Right lobe of liver (tissue), 4 donors: ENCODE measurements around the gene CDKN1C.

Experiments
- POLR2A ChIP-seq: fragments of 450-650 bp; IDR thresholded peaks from one replicate; pipeline ENCODE4 v1.6.1; 2017; ENCODE audit warnings: antibody characterized with exemption, mild to moderate bottlenecking
- TF ChIP-seq, protein P1 (sequence below), 4 donors: fragments of 200-600 bp in 3 of 4; fragments of 450-650 bp in 1 of 4; IDR thresholded peaks; one replicate each; pipeline versions ENCODE4 v1.5.1 to v1.8.0; 2016 to 2022; ENCODE audit warnings: antibody characterized with exemption in 4 of 4, mild to moderate bottlenecking in 2 of 4
- donor health status: DM: no; HTN: no; CAD: no.
- donor health status: DM: no; HTN: no; CAD: no.
- donor health status: DM: no; HTN: yes; CAD: no.

DNA sequence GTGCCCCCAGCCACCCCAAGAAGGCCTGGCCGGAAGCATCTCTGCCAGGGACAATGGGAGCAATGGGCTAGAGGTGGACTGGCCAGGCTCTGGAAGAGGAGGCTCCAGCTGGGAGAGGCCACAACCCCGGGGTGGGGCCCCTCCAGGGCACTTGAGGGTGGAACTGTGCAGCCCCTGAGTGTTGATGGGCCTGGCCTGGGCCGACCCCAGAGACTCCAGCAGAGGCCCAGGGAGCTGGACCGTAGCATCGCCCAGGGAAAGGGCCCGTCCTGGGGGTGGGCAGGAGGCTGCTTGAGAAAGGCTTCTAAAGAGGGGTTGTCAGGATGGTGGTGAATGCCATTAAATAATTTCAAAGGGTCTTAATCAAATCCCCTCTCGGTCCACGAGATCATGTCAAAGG lies 30.4 kb downstream of the CDKN1C start:
- TF ChIP-seq POLR2A: no peak
- TF ChIP-seq, protein P1, sequence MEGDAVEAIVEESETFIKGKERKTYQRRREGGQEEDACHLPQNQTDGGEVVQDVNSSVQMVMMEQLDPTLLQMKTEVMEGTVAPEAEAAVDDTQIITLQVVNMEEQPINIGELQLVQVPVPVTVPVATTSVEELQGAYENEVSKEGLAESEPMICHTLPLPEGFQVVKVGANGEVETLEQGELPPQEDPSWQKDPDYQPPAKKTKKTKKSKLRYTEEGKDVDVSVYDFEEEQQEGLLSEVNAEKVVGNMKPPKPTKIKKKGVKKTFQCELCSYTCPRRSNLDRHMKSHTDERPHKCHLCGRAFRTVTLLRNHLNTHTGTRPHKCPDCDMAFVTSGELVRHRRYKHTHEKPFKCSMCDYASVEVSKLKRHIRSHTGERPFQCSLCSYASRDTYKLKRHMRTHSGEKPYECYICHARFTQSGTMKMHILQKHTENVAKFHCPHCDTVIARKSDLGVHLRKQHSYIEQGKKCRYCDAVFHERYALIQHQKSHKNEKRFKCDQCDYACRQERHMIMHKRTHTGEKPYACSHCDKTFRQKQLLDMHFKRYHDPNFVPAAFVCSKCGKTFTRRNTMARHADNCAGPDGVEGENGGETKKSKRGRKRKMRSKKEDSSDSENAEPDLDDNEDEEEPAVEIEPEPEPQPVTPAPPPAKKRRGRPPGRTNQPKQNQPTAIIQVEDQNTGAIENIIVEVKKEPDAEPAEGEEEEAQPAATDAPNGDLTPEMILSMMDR (IDR thresholded peaks at IDR 0.05): no peak
